Lung (tissue), 12 donors: ENCODE data around the gene PPM1F. TPM values are rescaled to one million over a fixed set of nuclear protein-coding genes. Genes with fewer than 3 reads are reported as not detected.
"Not testable (repeated sequence)": the region's sequence is repeated elsewhere in the genome, so short reads cannot be mapped to it uniquely, and the experiment has no call there.

ENCODE experiments used
- ATAC-seq: fragments of 200-7000 bp; cut with Tn5 transposase; one replicate; pipeline ENCODE4 v1.9.1; 2020; ENCODE audit warnings: moderate number of reproducible peaks; ENCODE audit not compliant: insufficient read depth, low FRiP score
- DNase-seq, 3 donors: peaks; one replicate each; pipeline ENCODE4 v3.0.0-alpha.2; 2013 to 2017
- H3K27ac ChIP-seq, 2 donors: one replicate each; pipeline ENCODE4 v1.5.1; 2013; ENCODE audit warnings: mild to moderate bottlenecking in 2 of 2, moderate library complexity in 2 of 2, control low read depth in 1 of 2, inconsistent platforms in 1 of 2, low read depth in 1 of 2, low read length in 1 of 2
- H3K27me3 ChIP-seq, 3 donors: one replicate each; pipeline ENCODE4 v1.5.1; 2013; ENCODE audit warnings: low read length in 2 of 3; ENCODE audit not compliant: control insufficient read depth in 3 of 3, insufficient read depth in 3 of 3
- H3K36me3 ChIP-seq, 4 donors: one replicate each; pipeline ENCODE4 v1.5.1; 2013; ENCODE audit warnings: low read length in 4 of 4, mild to moderate bottlenecking in 1 of 4, moderate library complexity in 1 of 4; ENCODE audit not compliant: control insufficient read depth in 4 of 4, insufficient read depth in 4 of 4
- H3K4me1 ChIP-seq, 5 donors: one replicate each; pipeline ENCODE4 v1.5.1; 2013; ENCODE audit warnings: low read length in 5 of 5, mild to moderate bottlenecking in 2 of 5, moderate library complexity in 1 of 5; ENCODE audit not compliant: control insufficient read depth in 5 of 5, insufficient read depth in 5 of 5
- H3K4me3 ChIP-seq: one replicate; pipeline ENCODE4 v1.5.1; 2013; ENCODE audit warnings: mild to moderate bottlenecking, control low read depth, moderate library complexity
- H3K9ac ChIP-seq, 2 donors: one replicate each; pipeline ENCODE4 v1.5.1; 2013; ENCODE audit warnings: low read length in 2 of 2, control low read depth in 1 of 2; ENCODE audit not compliant: insufficient read depth in 1 of 2
- H3K9me3 ChIP-seq, 4 donors: one replicate each; pipeline ENCODE4 v1.5.1; 2013; ENCODE audit warnings: low read length in 3 of 4, mild to moderate bottlenecking in 1 of 4, moderate library complexity in 1 of 4; ENCODE audit not compliant: control insufficient read depth in 4 of 4, insufficient read depth in 3 of 4
- CTCF ChIP-seq: IDR thresholded peaks from 2 replicates; pipeline ENCODE4 v1.5.1; 2012; ENCODE audit warnings: mild to moderate bottlenecking; ENCODE audit errors: control extremely low read depth, extremely low read depth
- WGBS, 2 donors: extraction: QIAGEN DNeasy Blood & Tissue Kit; methylation state at CpG; one replicate each; pipeline ENCODE4 v1.1.7; 2013; 5-methylcytosine and 5-hydroxymethylcytosine counted together
- polyA plus RNA-seq, 2 donors: library from polyadenylated mRNA; stranded (reverse); fragments of 200-250 nt; gene quantifications; one replicate each; pipeline ENCODE4 v1.2.1, GENCODE V29; 2013
- total RNA-seq, 2 donors: library from RNA; depleted of rRNA in 1 of 2; stranded (reverse); fragments of >200 nt in 1 of 2; gene quantifications; one replicate each; pipeline ENCODE4 v1.2.1, GENCODE V29; 2014 to 2021
- donor health status: control.
- donor health status: control.
- donor health status: Bipolar disorder and iron deficiency.
- donor health status: healthy.
- donor health status: DM: yes; HTN: yes; CAD: no.

PPM1F gene
- total and polyA plus RNA-seq, 4 donors: 25.8 to 62.4 (median 32.6) TPM

GRCh38 chr22:21915624-21916308 is 36.9 kb downstream of the PPM1F start:
- H3K36me3 ChIP-seq: peaks cover 0 to 8% (median 0%) of the 10 kb centered on the region in 4 donors
- DNase-seq (no peak), ATAC-seq (no peak)
- no peaks in the 10 kb centered on the region for H3K27me3 ChIP-seq
- no peak overlapping the region for H3K9ac ChIP-seq
- WGBS, 2 donors: 96 to 98% methylated on average over 4 of the region's 4 CpGs
- H3K4me1 ChIP-seq: peaks cover 0 to 5% (median 3%) of the 10 kb centered on the region in 5 donors
- no peaks in the 10 kb centered on the region for H3K9me3 ChIP-seq
- TF ChIP-seq CTCF: no peak
- H3K27ac ChIP-seq: no peak overlapping the region
- H3K4me3 ChIP-seq: no peak overlapping the region

- H3K4me1 ChIP-seq, ATAC-seq, H3K27ac ChIP-seq, H3K9ac ChIP-seq, DNase-seq, H3K27me3 ChIP-seq, H3K9me3 ChIP-seq, H3K36me3 ChIP-seq, H3K4me3 ChIP-seq: not testable (repeated sequence)
- 94 to 96% methylated on average over 8 of the region's 8 CpGs for WGBS, 2 donors
Observed at GRCh38 chr22:21914033-21914642, 38.5 kb downstream of the PPM1F start.

GRCh38 chr22:21910367-21910766 is 42.3 kb downstream of the PPM1F start:
- H3K27me3 ChIP-seq, H3K27ac ChIP-seq, H3K9me3 ChIP-seq, DNase-seq, H3K4me1 ChIP-seq, H3K36me3 ChIP-seq, ATAC-seq, H3K4me3 ChIP-seq, H3K9ac ChIP-seq: not testable (repeated sequence)
- WGBS, 2 donors: 95% methylated on average over 4 of the region's 4 CpGs

- TF ChIP-seq CTCF: no peak
- no peaks in the 10 kb centered on the region for H3K36me3 ChIP-seq
- no peaks in the 10 kb centered on the region for H3K27me3 ChIP-seq
- H3K4me3 ChIP-seq: no peak overlapping the region
- H3K9me3 ChIP-seq: no peaks in the 10 kb centered on the region
- no peaks in the 10 kb centered on the region for H3K4me1 ChIP-seq
- 94 to 95% methylated on average over 2 of the region's 2 CpGs for WGBS, 2 donors
- no peak overlapping the region for H3K27ac ChIP-seq
- no peak overlapping the region for H3K9ac ChIP-seq
- no peak for DNase-seq
- no peak for ATAC-seq
Observed at GRCh38 chr22:21909871-21910270, 42.8 kb downstream of the PPM1F start.
